HG03432 (cell line): ENCODE measurements around the gene PDE1C.

ENCODE experiments used
- ATAC-seq: cut with Tn5 transposase; IDR thresholded peaks from one replicate; pipeline ENCODE4 v1.9.1; 2021; ENCODE audit warnings: mild to moderate bottlenecking, moderate library complexity; ENCODE audit not compliant: unreplicated experiment

The PDE1C gene

GRCh38 chr7:31953432-31953831 is 116.8 kb downstream of the PDE1C start:
- ATAC-seq: no peak

DNA sequence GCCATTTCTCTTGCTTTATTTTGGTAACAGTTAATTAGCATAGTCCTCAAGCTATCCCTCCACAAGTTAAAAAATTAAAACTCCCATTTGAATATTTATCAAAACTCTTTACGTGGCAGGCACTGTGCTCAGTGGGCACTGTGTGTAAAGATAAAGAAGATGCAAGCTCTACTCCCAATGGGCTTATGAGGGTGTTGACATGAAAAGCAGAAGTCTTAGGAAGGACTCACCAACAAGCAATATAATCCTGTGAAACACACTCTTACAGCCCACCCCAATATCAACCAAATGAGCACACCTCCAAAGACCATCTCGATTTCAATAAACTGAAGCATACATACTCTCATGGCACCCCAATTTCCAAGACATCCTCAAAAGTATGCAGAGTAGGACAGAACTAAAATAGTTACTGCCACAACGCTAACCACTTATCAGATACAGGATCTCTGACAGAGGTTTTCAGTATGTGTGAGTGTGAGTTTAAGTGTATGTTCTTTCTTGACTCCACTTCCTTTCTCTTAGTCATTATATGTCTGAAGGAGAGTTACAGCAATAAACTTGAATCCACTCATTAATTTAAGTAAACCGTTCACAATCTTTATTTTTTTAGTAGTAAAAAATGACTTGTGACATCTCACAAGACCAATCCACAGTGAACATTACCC is 120.0 kb downstream of the PDE1C start:
- no peak for ATAC-seq

DNA sequence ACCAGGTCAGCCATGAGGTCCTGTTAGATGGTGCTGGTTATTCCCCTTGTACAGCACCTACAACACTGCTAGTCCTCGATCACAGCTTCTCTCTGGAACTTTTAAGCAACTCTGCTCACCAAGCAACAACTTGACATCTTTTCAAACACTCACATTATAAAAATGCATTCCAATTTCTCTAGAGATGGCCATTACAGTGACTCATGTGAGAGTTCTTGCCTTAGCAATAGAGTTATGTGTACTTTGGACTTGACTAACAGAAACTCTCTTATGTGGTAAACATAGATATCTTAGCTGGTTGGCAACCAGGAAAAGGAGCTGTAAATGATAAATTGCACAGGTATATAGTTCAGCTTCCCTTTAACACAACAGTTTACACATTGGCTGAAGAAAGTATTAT is 122.2 kb downstream of the PDE1C start:
- ATAC-seq: peak; percentile 69

GRCh38 chr7:31940167-31940566 is 130.0 kb downstream of the PDE1C start:
- ATAC-seq: no peak

DNA sequence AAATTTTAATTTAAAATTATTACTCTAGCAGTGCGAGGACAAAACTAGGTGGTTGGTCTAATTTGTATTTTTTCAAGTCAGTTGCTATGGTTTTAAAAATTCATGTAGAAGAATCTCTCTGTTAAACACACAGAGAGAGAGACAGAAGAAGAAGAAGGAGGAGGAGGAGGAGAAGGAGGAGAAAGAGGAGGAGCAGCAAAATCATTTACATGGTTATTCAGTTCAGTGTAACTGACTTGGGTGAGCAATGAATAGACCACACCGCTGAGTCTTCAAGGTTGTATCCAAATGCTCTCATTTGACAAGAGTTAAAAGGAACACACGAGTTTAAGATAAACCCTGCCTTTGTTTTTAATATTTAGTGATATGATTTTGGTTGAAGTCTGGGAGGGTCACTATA is 131.1 kb downstream of the PDE1C start:
- no peak for ATAC-seq

- no peak for ATAC-seq
These were observed 131.6 kb downstream of the PDE1C start for GRCh38 chr7:31938650-31939049.

DNA sequence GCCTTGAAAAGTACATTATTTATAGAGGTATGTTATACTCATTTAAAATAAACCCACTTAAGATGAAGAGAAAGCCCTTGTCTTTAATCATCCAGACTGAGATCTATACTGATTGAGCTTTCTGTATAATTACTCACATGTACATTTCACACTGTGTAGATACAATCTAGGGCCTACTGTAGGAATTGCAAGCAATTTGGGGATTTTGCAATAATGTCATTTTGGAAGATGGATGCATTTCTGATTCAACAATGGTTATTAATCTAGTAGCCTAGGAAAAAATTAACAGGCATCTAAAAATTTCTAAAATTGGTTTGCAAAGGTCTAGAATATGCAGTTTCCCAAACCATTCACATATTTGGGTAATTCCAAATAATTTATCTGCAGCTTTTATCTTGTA is 132.2 kb downstream of the PDE1C start:
- ATAC-seq: no peak

DNA sequence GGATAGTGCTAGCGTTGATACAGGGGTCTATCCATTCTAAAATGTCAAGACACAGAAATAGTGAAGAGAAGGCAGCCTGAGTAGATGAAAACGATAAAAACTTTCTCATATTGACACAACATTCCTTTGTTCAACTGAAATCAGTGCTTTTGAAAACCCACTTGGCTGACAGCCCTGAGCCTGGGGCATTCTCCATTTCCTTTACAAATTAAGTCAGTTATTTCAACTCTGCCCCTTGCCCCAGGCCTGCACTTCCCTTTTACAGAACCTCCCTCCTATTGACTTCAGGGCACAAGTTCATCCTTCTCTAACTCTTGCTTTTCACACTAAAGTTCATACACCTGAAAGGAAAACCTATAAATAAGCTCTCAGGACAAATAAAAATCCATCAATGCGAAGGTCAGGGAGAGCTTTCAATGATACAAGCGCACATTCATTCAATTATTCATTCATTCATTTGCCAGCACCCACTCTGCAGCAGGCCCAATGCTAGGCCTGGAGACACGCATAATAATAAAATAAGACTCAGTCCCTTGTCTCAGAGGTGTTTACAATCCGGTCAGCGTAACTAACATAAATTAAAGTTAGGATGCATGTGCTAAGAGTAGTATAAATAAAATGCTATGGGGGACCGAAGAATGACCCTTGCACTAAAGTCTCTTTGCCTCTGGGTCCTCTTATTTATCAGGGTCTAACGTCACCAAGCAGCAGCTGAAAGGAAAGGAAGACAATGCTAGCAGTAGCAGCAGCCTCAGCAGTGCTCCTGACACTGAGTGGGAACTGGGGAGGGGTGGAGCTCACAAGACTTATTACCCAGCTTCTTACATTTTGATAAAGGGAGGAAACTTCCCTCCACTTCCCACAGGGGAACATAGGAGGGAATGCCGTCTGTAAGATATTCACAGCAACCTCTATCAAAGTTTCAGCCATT is 134.8 kb downstream of the PDE1C start:
- ATAC-seq: no peak

DNA sequence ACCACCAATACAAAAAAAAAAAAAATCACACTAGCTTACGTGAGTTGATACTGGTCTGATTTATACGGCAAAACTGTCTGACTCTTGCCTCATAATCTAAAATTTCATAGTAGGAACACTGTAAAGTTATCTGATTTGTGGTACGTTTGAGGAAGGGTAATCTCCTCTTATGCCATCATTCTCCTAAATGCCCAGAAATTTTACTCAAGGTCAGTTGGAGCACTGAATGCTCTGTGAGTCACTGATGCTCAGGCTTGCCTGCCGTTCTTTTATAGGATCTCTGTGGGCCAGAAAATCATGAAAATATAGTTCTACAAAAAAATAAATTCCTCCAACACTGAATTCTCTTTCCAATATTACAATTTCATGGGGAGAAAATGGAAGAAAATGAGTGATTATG is 135.7 kb downstream of the PDE1C start:
- no peak for ATAC-seq

- no peak for ATAC-seq
These were observed 136.7 kb downstream of the PDE1C start for GRCh38 chr7:31933481-31933880.

- ATAC-seq: no peak
These were observed 143.1 kb downstream of the PDE1C start for GRCh38 chr7:31926991-31927584.

- ATAC-seq: no peak
These were observed 144.3 kb downstream of the PDE1C start for GRCh38 chr7:31925753-31926454.

DNA sequence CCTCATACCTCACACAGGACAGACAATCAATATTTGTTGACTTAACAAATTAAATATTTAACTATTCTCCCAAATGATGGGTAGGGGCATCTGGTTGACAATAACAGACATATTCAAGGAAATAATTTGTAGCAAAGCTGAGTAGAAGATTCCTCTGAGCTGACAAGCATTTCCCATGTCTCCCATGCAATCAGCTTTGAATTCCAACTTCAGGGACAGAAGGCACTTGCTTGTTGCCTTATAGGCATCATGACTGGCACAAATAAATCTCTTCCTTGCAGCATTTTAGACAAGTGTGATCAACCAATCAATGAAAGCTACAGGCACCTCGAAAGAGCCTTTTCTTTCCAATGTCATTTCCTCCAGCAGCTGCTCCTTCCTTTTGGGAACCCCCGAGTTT is 146.0 kb downstream of the PDE1C start:
- no peak for ATAC-seq

GRCh38 chr7:31922848-31923247 is 147.4 kb downstream of the PDE1C start:
- no peak for ATAC-seq

DNA sequence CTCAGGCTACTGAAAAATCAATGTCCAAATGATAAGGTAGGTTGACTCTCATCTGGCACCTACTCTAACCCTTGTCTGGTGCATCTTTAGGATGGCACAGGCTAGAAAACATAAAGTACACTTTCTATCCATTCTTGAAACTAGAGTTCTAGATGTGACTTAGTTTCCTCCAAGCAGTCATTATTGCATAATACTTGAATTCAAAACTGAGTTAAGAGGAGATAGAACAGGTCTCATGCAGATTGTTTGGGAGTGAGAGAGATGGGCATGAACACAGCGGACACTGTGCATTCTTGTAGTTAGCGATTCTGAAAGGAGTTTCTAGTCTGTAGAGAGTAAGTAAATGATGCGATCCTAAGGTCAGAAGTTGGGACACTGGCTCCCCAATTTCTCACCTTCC is 149.2 kb downstream of the PDE1C start:
- no peak for ATAC-seq

DNA sequence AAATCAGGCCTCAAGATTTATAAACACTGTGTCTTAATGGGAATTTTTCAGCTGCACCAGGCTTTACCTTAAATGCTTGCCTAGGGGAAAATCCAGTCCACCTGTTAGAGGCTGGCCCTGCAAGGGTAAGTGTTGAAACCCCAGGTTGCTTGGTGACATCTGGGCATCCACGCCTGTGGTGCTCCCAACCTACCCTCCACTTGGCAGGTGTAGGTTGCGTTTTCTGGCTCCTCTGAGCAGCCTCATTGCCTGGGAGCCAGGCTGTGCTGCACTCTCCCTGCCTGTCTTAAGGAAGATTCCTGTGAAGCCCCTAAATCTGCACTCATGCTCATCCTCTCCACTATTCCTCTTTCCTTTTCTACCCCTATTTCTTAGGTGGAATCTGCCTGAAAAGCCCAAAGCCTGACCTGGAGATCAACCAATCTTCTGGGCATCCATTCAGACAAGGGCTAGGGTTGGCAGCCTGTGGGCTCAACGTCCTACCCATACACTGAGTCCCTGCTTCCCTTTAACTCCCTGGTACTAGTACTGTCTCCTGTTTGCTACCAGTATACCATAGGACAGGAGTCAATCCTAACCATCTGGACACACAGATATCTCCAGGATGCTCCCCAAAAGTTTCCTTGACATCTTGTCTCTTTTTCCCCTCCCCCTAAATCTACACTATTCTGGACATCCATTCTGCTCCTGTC is 150.4 kb downstream of the PDE1C start:
- no peak for ATAC-seq

- ATAC-seq: no peak
These were observed 151.4 kb downstream of the PDE1C start for GRCh38 chr7:31918706-31919393.

GRCh38 chr7:31917256-31917655 is 153.0 kb downstream of the PDE1C start:
- ATAC-seq: no peak

DNA sequence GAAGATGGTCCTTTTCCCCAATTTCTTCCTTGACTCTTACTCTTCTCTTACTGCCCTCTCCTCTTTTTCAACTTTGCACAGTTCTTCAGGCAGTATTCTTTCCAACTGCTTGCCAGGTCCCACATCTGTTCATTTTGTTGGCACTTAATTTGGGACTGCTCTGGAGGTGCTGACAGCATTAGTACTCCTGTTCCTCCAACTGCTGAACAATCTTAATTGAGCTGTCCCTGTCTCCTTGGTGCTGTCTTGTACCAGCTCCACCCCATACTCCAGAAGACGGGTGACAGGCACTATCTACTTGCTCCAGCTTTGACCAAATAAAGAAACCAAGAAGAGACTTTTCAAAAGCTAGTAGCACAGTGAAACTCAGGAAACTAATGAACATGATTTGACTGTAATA is 160.0 kb downstream of the PDE1C start:
- no peak for ATAC-seq
